Astrocyte (in vitro differentiated cells and primary cell): Measurements from ENCODE around the gene TRIM9.

Experiments
- EZH2 ChIP-seq: IDR thresholded peaks from 2 replicates; pipeline ENCODE4 v1.6.1; 2012; ENCODE audit warnings: mild to moderate bottlenecking, low read length, inconsistent platforms; ENCODE audit not compliant: insufficient read depth
- TF ChIP-seq, protein P1 (sequence below): IDR thresholded peaks from 2 replicates; pipeline ENCODE4 v1.5.1; 2011; ENCODE audit warnings: low read depth, mild to moderate bottlenecking, inconsistent platforms, low read length, moderate library complexity; ENCODE audit not compliant: insufficient read depth

- TF ChIP-seq EZH2 = no peak
- TF ChIP-seq, protein P1, sequence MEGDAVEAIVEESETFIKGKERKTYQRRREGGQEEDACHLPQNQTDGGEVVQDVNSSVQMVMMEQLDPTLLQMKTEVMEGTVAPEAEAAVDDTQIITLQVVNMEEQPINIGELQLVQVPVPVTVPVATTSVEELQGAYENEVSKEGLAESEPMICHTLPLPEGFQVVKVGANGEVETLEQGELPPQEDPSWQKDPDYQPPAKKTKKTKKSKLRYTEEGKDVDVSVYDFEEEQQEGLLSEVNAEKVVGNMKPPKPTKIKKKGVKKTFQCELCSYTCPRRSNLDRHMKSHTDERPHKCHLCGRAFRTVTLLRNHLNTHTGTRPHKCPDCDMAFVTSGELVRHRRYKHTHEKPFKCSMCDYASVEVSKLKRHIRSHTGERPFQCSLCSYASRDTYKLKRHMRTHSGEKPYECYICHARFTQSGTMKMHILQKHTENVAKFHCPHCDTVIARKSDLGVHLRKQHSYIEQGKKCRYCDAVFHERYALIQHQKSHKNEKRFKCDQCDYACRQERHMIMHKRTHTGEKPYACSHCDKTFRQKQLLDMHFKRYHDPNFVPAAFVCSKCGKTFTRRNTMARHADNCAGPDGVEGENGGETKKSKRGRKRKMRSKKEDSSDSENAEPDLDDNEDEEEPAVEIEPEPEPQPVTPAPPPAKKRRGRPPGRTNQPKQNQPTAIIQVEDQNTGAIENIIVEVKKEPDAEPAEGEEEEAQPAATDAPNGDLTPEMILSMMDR = no peak
Observed at GRCh38 chr14:50997712-50998111, 97.2 kb downstream of the TRIM9 start.
